ENCODE results near the gene CCDC201.

Gene CCDC201

DNA sequence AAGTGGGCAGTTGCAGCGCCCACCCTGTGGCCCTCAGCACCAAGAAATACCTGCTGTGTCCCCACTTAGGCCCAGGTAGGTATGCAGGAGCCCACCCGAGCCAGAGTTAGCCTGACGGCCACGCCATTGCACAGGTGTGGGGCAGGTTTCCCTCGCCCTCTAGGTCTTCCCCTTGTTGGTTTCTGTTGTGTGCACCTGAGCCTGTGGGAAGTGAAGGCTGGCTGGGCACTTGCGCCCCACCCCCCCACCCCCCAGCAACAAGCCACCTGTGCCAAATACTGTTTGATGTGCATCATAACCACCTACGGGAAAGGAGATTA is at the start of gene CCDC201:
Gene CCDC201 (minus strand): TSS at position 48 of the 320 bp plus-strand sequence. CDS start 75 bp downstream, outside the sequence.
- DNase-seq (ENCODE audit: low read depth), result no peak

DNA sequence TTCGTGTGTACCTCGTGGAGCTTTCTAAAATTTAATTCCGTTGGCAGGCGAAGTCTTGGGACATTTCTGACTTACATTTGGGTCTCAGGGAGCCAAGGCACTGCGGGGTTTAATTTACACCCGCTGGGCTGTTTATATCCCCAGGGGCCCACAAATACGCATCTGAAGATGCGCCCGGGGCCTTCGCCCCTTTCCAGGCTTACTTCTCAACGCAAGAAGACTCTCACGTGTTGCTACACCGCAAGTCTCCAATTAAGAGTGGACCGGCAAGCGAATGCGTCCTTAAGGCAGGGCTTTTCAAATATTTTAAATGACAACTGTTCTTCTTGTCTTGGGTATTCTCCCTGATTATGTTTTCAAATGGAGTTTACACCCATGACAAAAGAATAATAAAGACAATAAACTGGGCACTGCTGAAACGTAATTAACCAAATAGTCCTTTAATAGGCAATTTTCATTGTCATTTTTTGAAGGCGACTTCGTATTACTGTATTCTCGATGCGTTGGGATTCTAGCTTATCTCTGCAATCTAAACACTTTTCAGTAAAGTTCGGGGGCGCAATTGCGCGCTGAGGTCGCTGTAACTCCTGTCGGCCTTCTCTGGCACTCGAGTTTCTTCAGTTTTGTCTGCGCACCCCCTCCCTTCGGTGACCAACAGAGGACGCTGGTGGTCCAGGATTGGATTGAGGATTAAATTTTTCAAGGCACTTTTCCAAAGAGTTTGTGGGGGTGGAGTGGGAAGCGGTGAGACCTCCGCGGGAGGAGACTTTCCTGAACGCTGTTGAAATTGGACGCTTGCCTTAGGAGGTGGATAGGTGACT is 49.0 kb upstream of the CCDC201 start:
- no peak for DNase-seq (ENCODE audit: low read depth)

- no peak for DNase-seq (ENCODE audit: low read depth)
These were observed 48.5 kb upstream of the CCDC201 start for GRCh38 chr7:45921381-45921698.

DNA sequence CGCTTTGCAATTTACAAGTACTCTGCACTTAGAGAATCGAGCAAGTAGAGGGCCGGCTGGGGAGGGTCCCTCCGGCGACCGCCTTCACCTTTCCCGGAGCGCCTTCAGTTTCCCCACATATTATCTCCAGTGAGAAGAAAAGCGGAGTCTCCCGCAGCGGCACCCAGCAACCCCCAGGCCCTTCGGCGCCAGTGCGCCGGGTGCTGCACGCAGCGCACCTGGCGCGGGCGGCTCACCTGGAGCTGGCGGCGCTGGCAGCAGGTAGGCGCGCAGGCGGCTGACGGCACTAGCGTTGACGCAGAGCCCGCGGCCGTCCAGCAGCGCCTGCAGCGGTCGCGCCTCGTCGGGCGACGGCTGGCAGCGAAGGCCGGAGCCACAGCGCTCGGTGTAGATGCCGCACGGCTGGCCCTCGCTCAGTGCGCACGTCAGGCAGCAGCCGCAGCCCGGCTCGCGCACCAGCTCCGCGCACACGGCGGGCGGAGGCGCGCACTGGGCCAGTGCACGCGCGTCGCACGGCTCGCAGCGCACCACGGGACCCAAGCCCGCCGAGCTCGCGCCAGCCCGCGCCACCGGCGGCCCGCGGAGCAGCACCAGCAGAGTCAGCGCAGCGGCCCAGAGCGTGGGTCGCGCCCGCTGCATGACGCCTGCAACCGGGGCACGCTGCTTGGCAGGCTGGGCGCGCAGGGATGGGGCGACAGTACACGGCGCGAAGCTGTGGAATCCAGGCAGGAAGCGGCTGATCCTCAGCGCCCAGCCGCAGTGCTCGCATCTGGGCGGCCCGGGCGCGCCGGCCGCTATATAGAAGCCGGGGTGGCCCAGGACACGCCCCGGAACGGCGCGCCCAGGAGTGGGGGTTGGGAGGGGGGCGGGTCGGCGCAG is 47.9 kb upstream of the CCDC201 start, which contains the start of gene IGFBP3:
Gene IGFBP3 (minus strand): TSS at position 771 of the 879 bp plus-strand sequence. CDS start 132 bp downstream, at position 639.
- DNase-seq (ENCODE audit: low read depth), result no peak

DNA sequence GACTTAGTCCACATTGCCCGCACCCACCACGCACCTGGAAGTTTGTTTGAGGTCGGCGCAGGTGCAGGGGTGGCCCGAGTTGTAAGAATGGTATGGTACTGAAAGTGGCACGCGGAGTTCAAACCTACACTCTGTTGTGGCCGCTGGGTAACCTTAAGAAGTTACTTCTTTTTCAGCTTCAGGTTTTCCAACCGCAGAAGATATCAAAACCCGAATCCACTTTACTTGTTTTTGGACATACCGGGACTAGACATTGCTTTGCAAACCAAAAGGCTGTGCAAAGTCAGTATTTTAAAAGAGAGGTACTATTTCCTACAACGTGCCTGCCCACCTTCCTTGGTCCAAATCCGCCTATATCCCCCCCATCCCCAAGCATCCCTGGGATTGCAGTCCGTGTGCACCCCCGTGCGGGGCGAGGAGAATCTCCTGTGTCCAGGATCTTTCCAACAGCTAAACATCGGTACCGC is 47.1 kb upstream of the CCDC201 start:
- no peak for DNase-seq (ENCODE audit: low read depth)

GRCh38 chr7:45919231-45919784 is 46.4 kb upstream of the CCDC201 start:
- no peak for DNase-seq (ENCODE audit: low read depth)

DNA sequence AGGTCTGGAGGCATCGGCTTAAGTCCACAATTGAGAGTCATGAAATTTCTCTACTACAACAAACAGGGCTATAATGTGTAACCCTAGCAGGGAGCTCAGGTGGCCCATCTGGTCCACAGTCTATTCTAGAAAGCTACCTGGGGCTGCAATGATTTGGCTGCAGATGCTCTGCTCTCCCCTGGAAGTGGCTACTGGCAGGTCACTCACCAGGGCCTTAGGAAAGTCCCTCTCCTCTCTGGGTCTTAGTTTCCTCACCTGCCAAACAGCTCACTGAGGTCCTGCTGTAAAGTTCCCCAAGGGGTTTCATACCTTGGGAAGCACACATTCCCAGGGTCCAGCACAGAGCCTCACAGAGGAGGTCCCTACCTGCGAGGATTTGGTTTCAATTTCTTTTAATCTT is 45.7 kb upstream of the CCDC201 start:
- no peak for DNase-seq (ENCODE audit: low read depth)

DNA sequence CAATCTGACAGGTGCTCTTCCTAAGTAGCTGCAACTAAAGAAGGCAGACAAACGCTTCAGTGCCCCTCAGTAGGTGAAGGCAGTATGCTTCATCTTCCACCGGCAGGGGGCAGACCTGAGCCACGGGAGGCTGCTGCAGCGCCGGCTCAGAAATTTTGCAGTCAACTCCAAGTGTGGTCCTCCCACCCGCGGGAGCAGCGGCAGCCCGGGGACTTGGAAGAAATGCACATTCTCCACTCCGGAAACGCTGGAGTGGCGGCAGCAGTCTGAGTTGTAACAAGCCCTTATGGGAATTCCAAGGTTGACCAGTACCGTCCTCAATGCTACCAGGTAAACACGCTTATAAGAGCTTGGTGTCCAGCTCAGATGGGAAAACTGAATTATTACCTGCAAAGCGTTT is 44.8 kb upstream of the CCDC201 start:
- DNase-seq (ENCODE audit: low read depth), result peak; percentile 66

GRCh38 chr7:45917064-45917463 is 44.2 kb upstream of the CCDC201 start:
- no peak for DNase-seq (ENCODE audit: low read depth)

DNA sequence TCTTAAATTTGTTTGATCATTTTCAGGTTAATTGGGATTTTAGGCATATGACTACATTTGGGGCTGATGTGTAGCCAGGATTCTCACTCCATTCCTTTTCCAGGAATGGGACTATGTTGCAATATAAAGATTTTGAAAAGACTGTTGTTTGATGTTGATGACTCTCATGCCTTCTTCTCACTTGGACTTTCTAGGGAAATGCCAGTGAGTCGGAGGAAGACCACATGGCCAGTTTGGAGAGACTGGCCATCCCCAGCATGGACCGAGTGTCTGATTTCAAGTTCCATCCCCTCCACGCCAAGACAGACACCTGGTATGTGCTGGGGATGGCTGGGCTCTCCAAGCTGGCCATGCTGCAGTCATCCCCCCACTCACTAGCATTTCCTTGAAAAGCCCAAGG is 42.7 kb upstream of the CCDC201 start:
- no peak for DNase-seq (ENCODE audit: low read depth)

GRCh38 chr7:45914911-45915310 is 42.0 kb upstream of the CCDC201 start:
- no peak for DNase-seq (ENCODE audit: low read depth)

DNA sequence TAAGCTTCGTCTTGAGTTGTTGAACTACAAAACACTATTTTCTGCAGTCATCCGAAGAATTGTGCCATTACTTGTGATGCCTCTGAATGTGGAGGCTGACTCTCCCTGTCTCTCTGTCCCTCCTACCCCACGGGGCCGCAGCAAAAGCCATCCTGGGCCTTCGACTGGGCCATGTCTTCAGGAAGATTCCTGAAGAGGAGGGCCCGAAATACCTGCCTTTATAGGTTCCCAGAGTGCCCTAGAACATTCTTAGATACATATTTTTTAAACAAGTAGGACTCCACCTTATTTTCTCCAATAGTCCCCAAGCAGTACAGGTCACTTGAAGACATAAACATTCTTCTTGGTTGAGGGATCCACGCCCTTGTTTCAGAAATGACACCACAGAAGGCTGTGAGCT is 40.1 kb upstream of the CCDC201 start:
- DNase-seq (ENCODE audit: low read depth), result no peak

GRCh38 chr7:45911311-45911710 is 38.4 kb upstream of the CCDC201 start:
- DNase-seq (ENCODE audit: low read depth), result no peak

GRCh38 chr7:45910855-45911254 is 38.0 kb upstream of the CCDC201 start:
- DNase-seq (ENCODE audit: low read depth), result no peak

DNA sequence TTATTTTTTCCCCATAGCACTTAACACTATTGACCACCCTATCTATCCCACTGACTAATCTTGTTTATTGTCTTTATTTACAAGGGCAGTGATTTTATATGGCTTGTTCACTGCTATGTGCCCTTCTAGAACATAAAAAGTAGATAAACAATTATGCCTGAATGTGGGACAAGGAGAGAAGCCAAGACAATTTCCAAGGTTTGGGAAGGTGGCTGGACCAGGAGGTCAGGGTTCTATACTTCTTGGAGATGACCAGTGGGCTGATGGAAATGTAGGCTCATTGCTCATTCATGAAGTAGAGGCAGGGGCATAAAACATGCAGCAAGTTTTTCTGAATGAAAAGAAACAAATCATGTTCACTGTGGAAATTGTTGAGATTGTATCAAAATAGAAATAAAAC is 36.7 kb upstream of the CCDC201 start:
- no peak for DNase-seq (ENCODE audit: low read depth)

GRCh38 chr7:45902820-45903219 is 29.9 kb upstream of the CCDC201 start:
- no peak for DNase-seq (ENCODE audit: low read depth)

DNA sequence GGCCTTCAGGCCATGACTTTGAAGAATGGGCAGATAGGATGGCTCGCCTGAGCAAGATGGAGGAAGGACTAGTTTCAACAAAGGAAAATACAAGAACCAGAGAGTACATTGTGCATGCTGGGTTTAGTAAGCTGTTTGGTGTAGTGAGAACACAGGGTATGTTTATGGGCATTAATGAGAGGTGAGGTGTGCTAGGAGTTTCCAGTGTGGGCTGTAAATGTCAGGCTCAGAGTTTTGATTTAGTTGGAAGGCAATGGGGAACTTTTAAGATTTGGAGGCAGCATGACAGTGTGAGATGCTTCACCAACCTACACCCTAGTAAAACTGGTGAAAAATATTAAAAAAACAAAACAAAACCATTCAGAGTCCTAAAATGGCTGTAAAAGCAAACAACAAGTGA is 28.7 kb upstream of the CCDC201 start:
- DNase-seq (ENCODE audit: low read depth), result no peak

GRCh38 chr7:45898222-45898621 is 25.3 kb upstream of the CCDC201 start:
- DNase-seq (ENCODE audit: low read depth), result no peak

DNA sequence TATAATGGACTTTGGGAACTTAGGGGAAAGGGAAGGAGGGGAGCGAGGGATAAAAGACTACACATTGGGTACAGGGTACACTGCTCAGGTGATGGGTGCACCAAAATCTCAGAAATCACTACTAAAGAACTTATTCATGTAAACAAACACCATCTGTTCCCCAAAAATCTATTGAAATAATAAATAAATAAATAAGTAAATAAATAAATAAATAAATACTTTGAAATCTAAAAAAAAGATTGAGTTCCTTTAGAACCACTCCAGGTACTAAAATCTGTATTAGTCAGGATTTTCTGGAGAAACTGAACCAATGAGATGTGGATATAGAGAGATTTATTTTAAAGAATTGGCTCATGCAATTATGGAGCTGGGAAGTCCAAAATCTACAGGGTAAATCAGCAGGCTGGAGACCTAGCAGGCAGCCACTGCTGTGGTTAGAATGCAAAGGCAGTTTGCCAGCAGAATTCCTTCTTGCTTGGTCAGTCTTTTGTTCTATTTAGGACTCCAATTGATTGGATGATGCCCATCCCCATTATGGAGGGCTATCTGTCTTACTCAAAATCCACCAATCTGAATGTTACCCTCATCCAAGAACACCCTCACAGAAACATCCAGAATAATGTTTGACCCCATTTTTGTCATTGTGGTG is 24.3 kb upstream of the CCDC201 start:
- DNase-seq (ENCODE audit: low read depth), result no peak

DNA sequence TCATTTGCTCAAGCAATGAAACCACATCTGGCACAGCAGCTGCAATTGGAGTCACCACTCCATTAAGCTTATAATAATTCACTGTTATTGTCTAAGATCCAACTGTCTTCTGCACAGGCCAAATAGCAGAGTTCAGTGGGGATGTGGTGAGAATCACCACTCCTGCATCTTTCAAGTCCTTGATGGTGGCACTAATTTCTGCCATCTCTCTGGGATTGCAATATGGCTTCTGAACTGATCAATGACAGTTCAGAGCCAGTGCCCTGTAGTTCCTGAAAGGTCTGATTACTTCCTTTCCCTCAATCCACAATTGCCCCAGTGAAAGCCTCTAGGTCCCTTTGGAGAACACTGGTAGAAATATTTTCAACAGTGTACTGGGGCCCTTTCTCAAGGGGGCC is 21.8 kb upstream of the CCDC201 start:
- DNase-seq (ENCODE audit: low read depth), result no peak

DNA sequence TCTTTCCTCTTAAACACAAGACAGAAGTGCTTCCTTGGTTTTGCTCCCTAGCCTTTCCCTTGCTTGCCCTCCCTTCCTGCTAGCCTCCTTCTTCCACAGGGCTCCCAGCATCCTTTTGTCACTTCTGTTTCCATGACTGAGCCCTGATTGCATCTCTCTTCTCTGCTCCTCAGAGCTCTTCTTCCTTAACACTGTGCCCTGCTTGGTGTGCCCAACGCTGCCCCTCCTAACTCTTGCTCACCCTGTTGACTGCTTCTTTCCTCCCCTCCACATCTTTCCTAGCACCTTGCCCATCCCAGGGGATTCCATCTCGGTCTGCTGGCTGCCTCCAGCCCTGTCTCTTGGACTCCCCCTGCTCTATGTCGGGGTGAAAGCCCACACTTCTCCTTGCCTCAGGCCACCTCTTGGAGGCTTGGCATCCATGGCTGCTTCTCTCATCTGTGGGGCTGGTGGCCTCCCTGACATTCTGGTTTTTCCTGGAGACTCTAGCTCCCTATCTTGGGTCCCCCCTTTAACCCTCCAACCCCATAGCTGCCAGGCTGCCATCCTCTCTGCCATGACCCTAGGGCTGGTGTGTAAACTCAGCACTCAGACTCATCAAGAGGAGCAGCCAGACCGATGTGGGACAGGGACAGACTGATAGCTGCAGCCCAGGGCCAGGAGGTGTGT is 21.2 kb upstream of the CCDC201 start:
- no peak for DNase-seq (ENCODE audit: low read depth)
